Fibroblast of the conjunctiva (primary cell): ENCODE data around the gene UNC119.
"Not testable (repeated sequence)": the region's sequence is repeated elsewhere in the genome, so short reads cannot be mapped to it uniquely, and the experiment has no call there.

Experiments used
- DNase-seq: peaks from one replicate; pipeline ENCODE4 v3.0.0-alpha.2; 2010; ENCODE audit warnings: low read depth

Gene UNC119

GRCh38 chr17:28552176-28552999 is at the start of gene UNC119:
TSS of gene UNC119 (minus strand) at chr17:28552624. CDS start at chr17:28552557, 67 bp downstream.
- DNase-seq, result peak; percentile 23

- peak; percentile 72 for DNase-seq
Observed at GRCh38 chr17:28599311-28600184, 47.1 kb upstream of the UNC119 start.

GRCh38 chr17:28598799-28599310 is 46.4 kb upstream of the UNC119 start, which contains the start of gene SPAG5:
TSS of gene SPAG5 (minus strand) at chr17:28599025. CDS start at chr17:28598946, 79 bp downstream.
- peak; percentile 89 for DNase-seq

- DNase-seq, result no peak
Observed at GRCh38 chr17:28598389-28598788, 46.0 kb upstream of the UNC119 start.

- DNase-seq, result no peak
Observed at GRCh38 chr17:28597606-28598383, 45.4 kb upstream of the UNC119 start.

GRCh38 chr17:28592260-28592659 is 39.8 kb upstream of the UNC119 start:
- no peak for DNase-seq

- DNase-seq, result no peak
Observed at GRCh38 chr17:28585851-28586250, 33.4 kb upstream of the UNC119 start.

- no peak for DNase-seq
Observed at GRCh38 chr17:28584434-28584833, 32.0 kb upstream of the UNC119 start.

- DNase-seq, result no peak
Observed at GRCh38 chr17:28582513-28582912, 30.1 kb upstream of the UNC119 start.

- no peak for DNase-seq
Observed at GRCh38 chr17:28580959-28581358, 28.5 kb upstream of the UNC119 start.

- no peak for DNase-seq
Observed at GRCh38 chr17:28579526-28579925, 27.1 kb upstream of the UNC119 start.

GRCh38 chr17:28578246-28579195 is 26.1 kb upstream of the UNC119 start:
- no peak for DNase-seq

GRCh38 chr17:28577466-28577824 is 25.0 kb upstream of the UNC119 start:
- DNase-seq, result no peak

- peak; percentile 89 for DNase-seq
Observed at GRCh38 chr17:28576758-28577465, 24.5 kb upstream of the UNC119 start, which contains the start of gene ALDOC. TSS of gene ALDOC (minus strand) at chr17:28576895. CDS start at chr17:28575532, 1,363 bp downstream.

GRCh38 chr17:28576016-28576415 is 23.6 kb upstream of the UNC119 start:
- DNase-seq, result not testable (repeated sequence)

- no peak for DNase-seq
Observed at GRCh38 chr17:28575126-28575795, 22.8 kb upstream of the UNC119 start.

GRCh38 chr17:28574526-28574925 is 22.1 kb upstream of the UNC119 start:
- DNase-seq, result no peak

GRCh38 chr17:28573966-28574480 is 21.6 kb upstream of the UNC119 start:
- DNase-seq, result no peak

GRCh38 chr17:28573521-28573920 is 21.1 kb upstream of the UNC119 start:
- DNase-seq, result no peak
